HepG2 (cell line): Measurements from ENCODE around the gene TRMT6. TPM values are rescaled to one million over a fixed set of nuclear protein-coding genes. Genes with fewer than 3 reads are reported as not detected.

Source experiments
- ATAC-seq: fragments of 200-7000 bp; cut with Tn5 transposase; 3 replicates; pipeline ENCODE4 v1.9.1; 2020; ENCODE audit warnings: mild to moderate bottlenecking, moderate library complexity
- BruUV-seq: library from RNA; stranded (reverse); fragments of 400-500 nt; replicated peaks from 2 replicates; lab custom pipeline; 2021; lab: Mats Ljungman, UMichigan
- CTCF ChIA-PET: fragments of 300-600 bp; formaldehyde crosslinking; extraction: SDS; loops from one replicate; lab custom pipeline; 2021; ENCODE audit warnings: low total read pairs, inconsistent platforms, low intra/inter-chr PET ratio; lab: Yijun Ruan, JAX
- POLR2A ChIA-PET: fragments of 350-600 bp; sonication (Branson Sonifier 250); formaldehyde crosslinking; loops from one replicate; lab custom pipeline; 2020; ENCODE audit warnings: antibody characterized with exemption, inconsistent platforms; lab: Yijun Ruan, JAX
- DNase-seq: peaks from one replicate; pipeline ENCODE4 v3.0.0-alpha.2; 2015; ENCODE audit warnings: low spot score
- FAIRE-seq: peaks from 3 replicates; lab custom pipeline; 2011; peaks lifted over from hg19 to GRCh38; lab: Jason Lieb, UNC
- H2AFZ ChIP-seq: one replicate; pipeline ENCODE4 v1.6.1; 2011; ENCODE audit warnings: low read length, inconsistent platforms
- H3K27ac ChIP-seq: fragments of 300-600 bp; 3 replicates; pipeline ENCODE4 v1.8.0; 2011; ENCODE audit warnings: mixed run types, mild to moderate bottlenecking, mixed read lengths, low read length, inconsistent platforms; ENCODE audit not compliant: insufficient read depth; ENCODE audit errors: extremely low read length
- H3K27me3 ChIP-seq, 2 experiments: fragments of 200-600 bp in 1 of 2; 2 replicates in 1 of 2; 3 replicates in 1 of 2; pipeline versions ENCODE4 v1.6.0 to v1.8.0; 2011; ENCODE audit warnings: low read length in 2 of 2, mild to moderate bottlenecking in 2 of 2, moderate library complexity in 2 of 2, inconsistent platforms in 1 of 2; ENCODE audit not compliant: insufficient read depth in 2 of 2, control insufficient read depth in 1 of 2
- H3K36me3 ChIP-seq, 2 experiments: fragments of 200-600 bp in 1 of 2; replicated peaks in 1 of 2; 2 replicates in 1 of 2; 3 replicates in 1 of 2; pipeline versions ENCODE4 v1.5.1 to v1.8.0; 2011; ENCODE audit warnings: low read length in 2 of 2, inconsistent platforms in 1 of 2; ENCODE audit not compliant: insufficient read depth in 2 of 2, control insufficient read depth in 1 of 2
- H3K4me1 ChIP-seq: 2 replicates; pipeline ENCODE4 v1.5.1; 2012; ENCODE audit warnings: low read length, inconsistent platforms; ENCODE audit not compliant: insufficient read depth
- H3K4me2 ChIP-seq: 2 replicates; pipeline ENCODE4 v1.6.0; 2011; ENCODE audit warnings: low read depth, low read length, inconsistent platforms
- H3K4me3 ChIP-seq, 3 experiments: fragments of 200-600 bp in 1 of 3; sonication (generic), shearing (Covaris generic) in 1 of 3; replicated peaks in 1 of 3; 2 replicates each; pipeline ENCODE4 v1.5.1; 2011 to 2016; ENCODE audit warnings: low read length in 3 of 3, inconsistent platforms in 2 of 3, low read depth in 2 of 3, mild to moderate bottlenecking in 2 of 3, control low read depth in 1 of 3, mixed read lengths in 1 of 3; ENCODE audit not compliant: insufficient read depth in 1 of 3
- H3K79me2 ChIP-seq: one replicate; pipeline ENCODE4 v1.6.1; 2011; ENCODE audit warnings: low read length, inconsistent platforms; ENCODE audit not compliant: insufficient read depth
- H3K9ac ChIP-seq: 2 replicates; pipeline ENCODE4 v1.6.0; 2011; ENCODE audit warnings: mild to moderate bottlenecking, low read depth, low read length, inconsistent platforms; ENCODE audit not compliant: insufficient read depth
- H3K9me3 ChIP-seq: 2 replicates; pipeline ENCODE4 v1.5.1; 2012; ENCODE audit warnings: mild to moderate bottlenecking, low read length
- H4K20me1 ChIP-seq: 2 replicates; pipeline ENCODE4 v1.6.0; 2011; ENCODE audit warnings: inconsistent platforms, mild to moderate bottlenecking, low read length, moderate library complexity; ENCODE audit not compliant: insufficient read depth
- CEBPB ChIP-seq: IDR thresholded peaks from 2 replicates; pipeline ENCODE4 v1.6.1; 2011; ENCODE audit warnings: low read depth, low read length, improper control_type of control experiment, borderline replicate concordance
- FOXO1 ChIP-seq: sonication (generic); formaldehyde crosslinking; IDR thresholded peaks from 2 replicates; pipeline ENCODE4 v1.4.0; 2020; ENCODE audit warnings: missing genetic modification reagents
- HES4 ChIP-seq: sonication (generic); formaldehyde crosslinking; IDR thresholded peaks from 2 replicates; pipeline ENCODE4 v1.9.0; 2021; ENCODE audit warnings: mild to moderate bottlenecking, missing genetic modification reagents, borderline replicate concordance
- JUNB ChIP-seq: sonication (generic); formaldehyde crosslinking; IDR thresholded peaks from 2 replicates; pipeline ENCODE4 v1.8.0; 2022; ENCODE audit warnings: missing genetic modification reagents, mild to moderate bottlenecking, borderline replicate concordance
- KDM6A ChIP-seq: IDR thresholded peaks from 2 replicates; pipeline ENCODE4 v1.6.1; 2016; ENCODE audit warnings: low read depth
- MATR3 ChIP-seq: sonication (generic); formaldehyde crosslinking; IDR thresholded peaks from 2 replicates; pipeline ENCODE4 v1.4.0; 2020; ENCODE audit warnings: missing genetic modification reagents
- STAG1 ChIP-seq: sonication (generic); formaldehyde crosslinking; IDR thresholded peaks from 2 replicates; pipeline ENCODE4 v1.4.0; 2020; ENCODE audit warnings: missing genetic modification reagents
- ZNF230 ChIP-seq: sonication (generic); formaldehyde crosslinking; IDR thresholded peaks from 2 replicates; pipeline ENCODE4 v1.4.0; 2020; ENCODE audit warnings: mild to moderate bottlenecking, missing genetic modification reagents
- ZNF3 ChIP-seq: IDR thresholded peaks from 2 replicates; pipeline ENCODE4 v1.7.0; 2017; ENCODE audit warnings: inconsistent platforms
- ZNF709 ChIP-seq: sonication (generic); formaldehyde crosslinking; IDR thresholded peaks from 2 replicates; pipeline ENCODE4 v1.5.0; 2020; ENCODE audit warnings: mild to moderate bottlenecking, missing genetic modification reagents
- ZNF773 ChIP-seq: sonication (generic); formaldehyde crosslinking; IDR thresholded peaks from 2 replicates; pipeline ENCODE4 v1.4.0; 2020; ENCODE audit warnings: missing genetic modification reagents, borderline replicate concordance
- ZSCAN22 ChIP-seq: sonication (generic); formaldehyde crosslinking; IDR thresholded peaks from 2 replicates; pipeline ENCODE4 v1.4.0; 2020; ENCODE audit warnings: mild to moderate bottlenecking, missing genetic modification reagents
- WGBS: methylation state at CpG from one replicate; pipeline ENCODE4 v1.1.6; 2017; ENCODE audit warnings: low lambda C conversion rate; 5-methylcytosine and 5-hydroxymethylcytosine counted together
- in situ Hi-C: cut with HindIII; loops from 2 replicates; pipeline ENCODE4 v1.10.0; 2017; ENCODE audit warnings: low pct_unique_long_range_greater_than_20kb; ENCODE audit not compliant: extremely low pct_ligation_motif_present
- intact Hi-C: fragments of 100-400 bp; cut with micrococcal nuclease; formaldehyde crosslinking; loops from one replicate; pipeline ENCODE4 v1.10.0; 2022; ENCODE audit not compliant: unreplicated experiment
- polyA plus RNA-seq, 8 experiments: library from polyadenylated mRNA; depleted of rRNA in 3 of 8; stranded (reverse) in 7 of 8; unstranded in 1 of 8; fragments of >200 nt; fragmentation: Illumina TruSeq in 4 of 8; extraction: Trizol in 4 of 8; gene quantifications; 2 replicates each; pipeline versions ENCODE4 v1.2.1 to v1.2.3, GENCODE V29; 2011 to 2016; ENCODE audit warnings: low read depth in 4 of 8, missing spikeins in 1 of 8, mixed read lengths in 1 of 8; ENCODE audit not compliant: insufficient read depth in 1 of 8
- total RNA-seq, 5 experiments: library from RNA; depleted of rRNA; stranded (reverse); fragments of >200 nt; fragmentation: Illumina TruSeq; extraction: Trizol; gene quantifications; 2 replicates each; pipeline ENCODE4 v1.2.3, GENCODE V29; 2016; ENCODE audit warnings: low read depth in 1 of 5
- TF ChIP-seq, protein P1 (sequence below): sonication (generic); formaldehyde crosslinking; IDR thresholded peaks from 2 replicates; pipeline ENCODE4 v1.5.0; 2020; ENCODE audit warnings: mild to moderate bottlenecking, missing genetic modification reagents, borderline replicate concordance

TRMT6 gene
- total and polyA plus RNA-seq, 2 of the 13 experiments (the other 11 are each of a cell fraction or from before 2014, with no cell fraction given), result 10.5 to 37.8 TPM

GRCh38 chr20:5914859-5915258 is 35.5 kb downstream of the TRMT6 start:
- Histone ChIP-seq H3K27ac (no peak overlapping the region), H3K4me1 (peaks cover 24% of the 10 kb centered on the region), H4K20me1 (no peaks in the 10 kb centered on the region), H3K4me3 (no peak overlapping the region), H3K9me3 (no peaks in the 10 kb centered on the region), H3K27me3 (0 out of 5 replicates have a peak, but pooled peaks cover 0 to 3% of the 10 kb centered on the region in 2 experiments), H3K79me2 (no peaks in the 10 kb centered on the region), H3K4me2 (no peak overlapping the region), H3K36me3 (no peaks in the 10 kb centered on the region), H3K9ac (no peak overlapping the region), H2AFZ (no peak overlapping the region)
- no peak for FAIRE-seq
- 0% methylated on average over 1 of the region's 1 CpG for WGBS
- TF ChIP-seq ZSCAN22 (CRISPR knock-in tag), result no peak
- TF ChIP-seq ZNF3 (CRISPR knock-in tag), result no peak
- no peak for TF ChIP-seq ZNF709 (CRISPR knock-in tag)
- no peak for TF ChIP-seq STAG1
- TF ChIP-seq MATR3 (CRISPR knock-in tag), result no peak
- no peak for TF ChIP-seq HES4
- TF ChIP-seq KDM6A (CRISPR knock-in tag), result no peak
- no peak for TF ChIP-seq ZNF773 (CRISPR knock-in tag)
- TF ChIP-seq JUNB (CRISPR knock-in tag), result no peak
- no peak for TF ChIP-seq FOXO1
- TF ChIP-seq ZNF230 (CRISPR knock-in tag), result no peak
- in situ Hi-C loops (no loop called here), intact Hi-C loops (no loop called here)
- ATAC-seq, result no peak
- no TSS peak for BruUV-seq
- ChIA-PET CTCF (no interaction called here), POLR2A (no interaction called here)
- DNase-seq, result no peak

DNA sequence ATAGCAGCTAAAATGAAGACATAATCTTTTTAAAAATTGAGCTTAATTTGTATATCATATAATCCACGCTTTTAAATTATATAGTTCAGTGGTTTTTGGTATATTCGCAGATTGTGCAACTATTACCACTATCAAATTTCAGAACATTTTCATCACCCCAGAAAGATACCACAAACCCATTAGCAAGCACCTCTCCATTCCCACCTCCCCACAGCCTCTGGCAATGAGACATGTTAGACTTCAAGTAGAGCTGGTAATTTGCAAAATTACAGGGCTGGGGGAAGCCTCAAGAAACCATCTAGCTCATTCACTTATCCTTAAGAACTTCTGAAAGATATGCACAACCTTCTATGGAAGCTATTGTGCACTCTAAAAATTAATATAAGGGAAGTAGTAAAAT is 37.2 kb downstream of the TRMT6 start:
- intact Hi-C loops, result no loop called here
- no peak overlapping the region for H3K4me2 ChIP-seq
- BruUV-seq, result no TSS peak
- H3K36me3 ChIP-seq, result no peaks in the 10 kb centered on the region
- no peaks in the 10 kb centered on the region for H3K79me2 ChIP-seq
- H2AFZ ChIP-seq, result no peak overlapping the region
- ATAC-seq (no peak), FAIRE-seq (no peak), DNase-seq (no peak)
- TF ChIP-seq CEBPB, result peak; percentile 5; the same call in 1 of the 2 replicates
- TF ChIP-seq, protein P1, sequence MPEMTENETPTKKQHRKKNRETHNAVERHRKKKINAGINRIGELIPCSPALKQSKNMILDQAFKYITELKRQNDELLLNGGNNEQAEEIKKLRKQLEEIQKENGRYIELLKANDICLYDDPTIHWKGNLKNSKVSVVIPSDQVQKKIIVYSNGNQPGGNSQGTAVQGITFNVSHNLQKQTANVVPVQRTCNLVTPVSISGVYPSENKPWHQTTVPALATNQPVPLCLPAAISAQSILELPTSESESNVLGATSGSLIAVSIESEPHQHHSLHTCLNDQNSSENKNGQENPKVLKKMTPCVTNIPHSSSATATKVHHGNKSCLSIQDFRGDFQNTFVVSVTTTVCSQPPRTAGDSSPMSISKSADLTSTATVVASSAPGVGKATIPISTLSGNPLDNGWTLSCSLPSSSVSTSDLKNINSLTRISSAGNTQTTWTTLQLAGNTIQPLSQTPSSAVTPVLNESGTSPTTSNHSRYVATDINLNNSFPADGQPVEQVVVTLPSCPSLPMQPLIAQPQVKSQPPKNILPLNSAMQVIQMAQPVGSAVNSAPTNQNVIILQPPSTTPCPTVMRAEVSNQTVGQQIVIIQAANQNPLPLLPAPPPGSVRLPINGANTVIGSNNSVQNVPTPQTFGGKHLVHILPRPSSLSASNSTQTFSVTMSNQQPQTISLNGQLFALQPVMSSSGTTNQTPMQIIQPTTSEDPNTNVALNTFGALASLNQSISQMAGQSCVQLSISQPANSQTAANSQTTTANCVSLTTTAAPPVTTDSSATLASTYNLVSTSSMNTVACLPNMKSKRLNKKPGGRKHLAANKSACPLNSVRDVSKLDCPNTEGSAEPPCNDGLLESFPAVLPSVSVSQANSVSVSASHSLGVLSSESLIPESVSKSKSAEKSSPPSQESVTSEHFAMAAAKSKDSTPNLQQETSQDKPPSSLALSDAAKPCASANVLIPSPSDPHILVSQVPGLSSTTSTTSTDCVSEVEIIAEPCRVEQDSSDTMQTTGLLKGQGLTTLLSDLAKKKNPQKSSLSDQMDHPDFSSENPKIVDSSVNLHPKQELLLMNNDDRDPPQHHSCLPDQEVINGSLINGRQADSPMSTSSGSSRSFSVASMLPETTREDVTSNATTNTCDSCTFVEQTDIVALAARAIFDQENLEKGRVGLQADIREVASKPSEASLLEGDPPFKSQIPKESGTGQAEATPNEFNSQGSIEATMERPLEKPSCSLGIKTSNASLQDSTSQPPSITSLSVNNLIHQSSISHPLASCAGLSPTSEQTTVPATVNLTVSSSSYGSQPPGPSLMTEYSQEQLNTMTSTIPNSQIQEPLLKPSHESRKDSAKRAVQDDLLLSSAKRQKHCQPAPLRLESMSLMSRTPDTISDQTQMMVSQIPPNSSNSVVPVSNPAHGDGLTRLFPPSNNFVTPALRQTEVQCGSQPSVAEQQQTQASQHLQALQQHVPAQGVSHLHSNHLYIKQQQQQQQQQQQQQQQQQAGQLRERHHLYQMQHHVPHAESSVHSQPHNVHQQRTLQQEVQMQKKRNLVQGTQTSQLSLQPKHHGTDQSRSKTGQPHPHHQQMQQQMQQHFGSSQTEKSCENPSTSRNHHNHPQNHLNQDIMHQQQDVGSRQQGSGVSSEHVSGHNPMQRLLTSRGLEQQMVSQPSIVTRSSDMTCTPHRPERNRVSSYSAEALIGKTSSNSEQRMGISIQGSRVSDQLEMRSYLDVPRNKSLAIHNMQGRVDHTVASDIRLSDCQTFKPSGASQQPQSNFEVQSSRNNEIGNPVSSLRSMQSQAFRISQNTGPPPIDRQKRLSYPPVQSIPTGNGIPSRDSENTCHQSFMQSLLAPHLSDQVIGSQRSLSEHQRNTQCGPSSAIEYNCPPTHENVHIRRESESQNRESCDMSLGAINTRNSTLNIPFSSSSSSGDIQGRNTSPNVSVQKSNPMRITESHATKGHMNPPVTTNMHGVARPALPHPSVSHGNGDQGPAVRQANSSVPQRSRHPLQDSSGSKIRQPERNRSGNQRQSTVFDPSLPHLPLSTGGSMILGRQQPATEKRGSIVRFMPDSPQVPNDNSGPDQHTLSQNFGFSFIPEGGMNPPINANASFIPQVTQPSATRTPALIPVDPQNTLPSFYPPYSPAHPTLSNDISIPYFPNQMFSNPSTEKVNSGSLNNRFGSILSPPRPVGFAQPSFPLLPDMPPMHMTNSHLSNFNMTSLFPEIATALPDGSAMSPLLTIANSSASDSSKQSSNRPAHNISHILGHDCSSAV (CRISPR knock-in tag), result no peak
- no peaks in the 10 kb centered on the region for H4K20me1 ChIP-seq
- H3K9ac ChIP-seq, result no peak overlapping the region
- WGBS, result 37% methylated on average over 2 of the region's 2 CpGs
- H3K27me3 ChIP-seq, result 0 out of 5 replicates have a peak, but pooled peaks cover 0 to 3% of the 10 kb centered on the region in 2 experiments
- H3K27ac ChIP-seq, result no peak overlapping the region
- H3K4me3 ChIP-seq, result no peak overlapping the region
- peaks cover 13% of the 10 kb centered on the region for H3K4me1 ChIP-seq
- in situ Hi-C loops, result no loop called here
- H3K9me3 ChIP-seq, result no peaks in the 10 kb centered on the region
- CTCF ChIA-PET, result no interaction called here
- POLR2A ChIA-PET, result no interaction called here
